Measurements from ENCODE around the gene GKAP1.
A peak's percentile ranks its signal among the peaks of the same experiment; 100 is the strongest.

DNA sequence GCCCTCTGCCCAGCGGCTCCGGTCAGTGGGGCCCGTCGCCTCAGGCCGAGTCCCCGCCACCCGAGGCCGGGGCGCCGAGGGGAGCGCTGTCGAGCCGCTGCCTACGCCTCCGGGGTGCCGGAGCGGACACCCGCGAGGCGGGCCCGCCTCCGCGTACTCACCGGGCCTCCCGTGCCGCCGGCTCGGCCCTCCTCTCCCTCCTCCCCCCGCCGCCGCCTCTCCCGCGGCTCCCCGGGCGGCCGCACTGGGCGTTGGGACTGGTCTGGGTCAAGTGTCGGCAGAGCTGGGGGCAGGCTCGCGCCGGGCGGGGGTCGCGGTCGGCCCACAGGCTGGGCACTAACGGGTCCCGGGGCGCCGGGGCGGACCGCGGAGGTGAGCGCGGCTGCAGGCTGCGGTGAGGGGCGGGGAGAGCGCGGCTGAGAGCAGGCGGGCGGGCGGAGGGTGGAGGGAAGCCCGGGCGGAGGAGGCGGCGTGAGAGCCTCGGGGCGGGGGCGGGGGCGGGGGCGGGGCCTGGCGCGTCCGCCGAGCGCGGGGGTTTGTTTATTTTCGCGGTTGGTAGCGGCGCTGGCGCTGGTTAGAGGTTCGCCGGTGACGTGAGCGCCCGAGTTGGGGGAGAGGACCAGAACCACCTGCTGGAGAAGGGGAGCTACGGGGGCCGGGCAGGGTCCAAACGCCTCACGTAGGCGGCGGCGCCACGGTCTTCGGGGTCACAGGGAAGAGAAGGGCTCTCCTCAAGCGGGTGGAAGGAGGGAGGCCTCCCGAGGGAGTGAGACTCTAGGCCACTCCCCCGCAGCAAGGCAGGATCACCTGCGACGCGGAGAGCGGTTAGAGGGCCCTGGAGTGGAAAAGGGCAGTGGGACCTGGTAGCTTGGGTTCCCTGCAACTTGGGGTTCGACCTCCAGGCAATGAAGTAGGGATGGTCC lies at the start of gene GKAP1:
- TF ChIP-seq, protein P1, sequence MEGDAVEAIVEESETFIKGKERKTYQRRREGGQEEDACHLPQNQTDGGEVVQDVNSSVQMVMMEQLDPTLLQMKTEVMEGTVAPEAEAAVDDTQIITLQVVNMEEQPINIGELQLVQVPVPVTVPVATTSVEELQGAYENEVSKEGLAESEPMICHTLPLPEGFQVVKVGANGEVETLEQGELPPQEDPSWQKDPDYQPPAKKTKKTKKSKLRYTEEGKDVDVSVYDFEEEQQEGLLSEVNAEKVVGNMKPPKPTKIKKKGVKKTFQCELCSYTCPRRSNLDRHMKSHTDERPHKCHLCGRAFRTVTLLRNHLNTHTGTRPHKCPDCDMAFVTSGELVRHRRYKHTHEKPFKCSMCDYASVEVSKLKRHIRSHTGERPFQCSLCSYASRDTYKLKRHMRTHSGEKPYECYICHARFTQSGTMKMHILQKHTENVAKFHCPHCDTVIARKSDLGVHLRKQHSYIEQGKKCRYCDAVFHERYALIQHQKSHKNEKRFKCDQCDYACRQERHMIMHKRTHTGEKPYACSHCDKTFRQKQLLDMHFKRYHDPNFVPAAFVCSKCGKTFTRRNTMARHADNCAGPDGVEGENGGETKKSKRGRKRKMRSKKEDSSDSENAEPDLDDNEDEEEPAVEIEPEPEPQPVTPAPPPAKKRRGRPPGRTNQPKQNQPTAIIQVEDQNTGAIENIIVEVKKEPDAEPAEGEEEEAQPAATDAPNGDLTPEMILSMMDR (IDR thresholded peaks at IDR 0.05), result peak in 3 of 6 experiments; percentile 11 to 33 (median 18)
- peak in 1 of 2 donors; percentile 45 for TF ChIP-seq POLR2A (IDR thresholded peaks at IDR 0.05)
